Measurements from ENCODE around the gene RAMAC.

GRCh38 chr15:82950746-82951370, 35.2 kb upstream of the RAMAC start:
- TF ChIP-seq, protein P1, sequence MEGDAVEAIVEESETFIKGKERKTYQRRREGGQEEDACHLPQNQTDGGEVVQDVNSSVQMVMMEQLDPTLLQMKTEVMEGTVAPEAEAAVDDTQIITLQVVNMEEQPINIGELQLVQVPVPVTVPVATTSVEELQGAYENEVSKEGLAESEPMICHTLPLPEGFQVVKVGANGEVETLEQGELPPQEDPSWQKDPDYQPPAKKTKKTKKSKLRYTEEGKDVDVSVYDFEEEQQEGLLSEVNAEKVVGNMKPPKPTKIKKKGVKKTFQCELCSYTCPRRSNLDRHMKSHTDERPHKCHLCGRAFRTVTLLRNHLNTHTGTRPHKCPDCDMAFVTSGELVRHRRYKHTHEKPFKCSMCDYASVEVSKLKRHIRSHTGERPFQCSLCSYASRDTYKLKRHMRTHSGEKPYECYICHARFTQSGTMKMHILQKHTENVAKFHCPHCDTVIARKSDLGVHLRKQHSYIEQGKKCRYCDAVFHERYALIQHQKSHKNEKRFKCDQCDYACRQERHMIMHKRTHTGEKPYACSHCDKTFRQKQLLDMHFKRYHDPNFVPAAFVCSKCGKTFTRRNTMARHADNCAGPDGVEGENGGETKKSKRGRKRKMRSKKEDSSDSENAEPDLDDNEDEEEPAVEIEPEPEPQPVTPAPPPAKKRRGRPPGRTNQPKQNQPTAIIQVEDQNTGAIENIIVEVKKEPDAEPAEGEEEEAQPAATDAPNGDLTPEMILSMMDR (IDR thresholded peaks at IDR 0.05; ENCODE audit: borderline replicate concordance, extremely low read depth, low read length, poor library complexity, severe bottlenecking): no peak
- TF ChIP-seq EZH2 (IDR thresholded peaks at IDR 0.05; ENCODE audit: borderline replicate concordance, low read depth, low read length, severe bottlenecking): no peak

Measured in DND-41 (cell line).